ENCODE data around the gene APOE.
A peak's percentile ranks its signal among the peaks of the same experiment; 100 is the strongest.

DNA sequence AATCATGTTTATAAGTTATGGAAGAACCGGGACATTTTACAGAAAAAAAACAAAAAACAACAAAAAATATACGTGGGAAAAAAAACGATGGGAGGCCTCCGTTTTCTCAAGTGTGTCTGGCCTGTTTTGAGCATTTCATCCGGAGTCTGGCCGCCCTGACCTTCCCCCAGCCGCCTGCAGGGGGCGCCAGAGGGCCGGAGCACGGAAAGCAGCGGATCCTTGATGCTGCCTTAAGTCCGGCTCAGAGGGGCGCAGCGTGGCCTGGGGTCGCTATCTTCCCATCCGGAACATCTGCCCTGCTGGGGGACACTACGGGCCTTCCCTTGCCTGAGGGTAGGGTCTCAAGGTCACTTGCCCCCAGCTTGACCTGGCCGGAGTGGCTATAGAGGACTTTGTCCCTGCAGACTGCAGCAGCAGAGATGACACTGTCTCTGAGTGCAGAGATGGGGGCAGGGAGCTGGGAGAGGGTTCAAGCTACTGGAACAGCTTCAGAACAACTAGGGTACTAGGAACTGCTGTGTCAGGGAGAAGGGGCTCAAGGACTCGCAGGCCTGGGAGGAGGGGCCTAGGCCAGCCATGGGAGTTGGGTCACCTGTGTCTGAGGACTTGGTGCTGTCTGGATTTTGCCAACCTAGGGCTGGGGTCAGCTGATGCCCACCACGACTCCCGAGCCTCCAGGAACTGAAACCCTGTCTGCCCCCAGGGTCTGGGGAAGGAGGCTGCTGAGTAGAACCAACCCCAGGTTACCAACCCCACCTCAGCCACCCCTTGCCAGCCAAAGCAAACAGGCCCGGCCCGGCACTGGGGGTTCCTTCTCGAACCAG lies 1.8 kb upstream of the APOE start:
- TF ChIP-seq CTCF (IDR thresholded peaks at IDR 0.05) (peak in 3 of 4 experiments; percentile 95 to 99 (median 98)), POLR2A (IDR thresholded peaks at IDR 0.05) (no peak)

All from gastroesophageal sphincter (tissue), 3 donors.